ENCODE measurements around the gene PRKCSH. TPM values are rescaled to one million over a fixed set of nuclear protein-coding genes. Genes with fewer than 3 reads are reported as not detected.
"Not testable (repeated sequence)": the region's sequence is repeated elsewhere in the genome, so short reads cannot be mapped to it uniquely, and the experiment has no call there.

The PRKCSH gene
- total RNA-seq, 2 donors from 2014 or later = 308 to 434 TPM

DNA sequence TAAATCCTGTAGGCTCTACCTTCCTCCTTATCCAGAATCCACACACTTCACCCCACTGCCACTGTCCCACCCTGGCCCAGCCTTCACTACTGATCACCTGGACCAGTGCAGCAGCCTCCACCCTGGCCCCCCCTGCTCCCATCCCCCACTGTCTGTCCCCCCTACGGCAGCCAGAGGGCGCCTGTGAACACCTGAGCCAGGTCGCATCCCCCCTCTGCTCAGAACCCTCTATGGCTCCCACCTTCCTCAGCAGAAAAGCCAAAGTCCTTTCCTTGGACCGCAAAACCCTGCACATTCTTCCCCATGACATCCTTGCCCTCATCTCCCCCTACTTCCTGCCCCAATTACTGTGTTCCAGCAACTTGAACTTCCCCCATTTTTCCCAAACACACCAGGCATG lies 24.8 kb downstream of the PRKCSH start:
- intact Hi-C loops (cut with DNase I) = no loop called here
- no peak overlapping the region for H3K27ac ChIP-seq

GRCh38 chr19:11461453-11461852 lies 26.0 kb downstream of the PRKCSH start:
- Histone ChIP-seq H3K4me3 (no peak overlapping the region), H3K4me1 (no peaks in the 10 kb centered on the region), H3K9ac (ENCODE audit: low read depth in 2 of 2, low read length in 2 of 2) (no peak overlapping the region), H3K27me3 (no peaks in the 10 kb centered on the region), H3K27ac (no peak overlapping the region), H3K9me3 (no peaks in the 10 kb centered on the region), H3K36me3 (no peaks in the 10 kb centered on the region)
- intact Hi-C loops (cut with DNase I) = no loop called here
- TF ChIP-seq, protein P1, sequence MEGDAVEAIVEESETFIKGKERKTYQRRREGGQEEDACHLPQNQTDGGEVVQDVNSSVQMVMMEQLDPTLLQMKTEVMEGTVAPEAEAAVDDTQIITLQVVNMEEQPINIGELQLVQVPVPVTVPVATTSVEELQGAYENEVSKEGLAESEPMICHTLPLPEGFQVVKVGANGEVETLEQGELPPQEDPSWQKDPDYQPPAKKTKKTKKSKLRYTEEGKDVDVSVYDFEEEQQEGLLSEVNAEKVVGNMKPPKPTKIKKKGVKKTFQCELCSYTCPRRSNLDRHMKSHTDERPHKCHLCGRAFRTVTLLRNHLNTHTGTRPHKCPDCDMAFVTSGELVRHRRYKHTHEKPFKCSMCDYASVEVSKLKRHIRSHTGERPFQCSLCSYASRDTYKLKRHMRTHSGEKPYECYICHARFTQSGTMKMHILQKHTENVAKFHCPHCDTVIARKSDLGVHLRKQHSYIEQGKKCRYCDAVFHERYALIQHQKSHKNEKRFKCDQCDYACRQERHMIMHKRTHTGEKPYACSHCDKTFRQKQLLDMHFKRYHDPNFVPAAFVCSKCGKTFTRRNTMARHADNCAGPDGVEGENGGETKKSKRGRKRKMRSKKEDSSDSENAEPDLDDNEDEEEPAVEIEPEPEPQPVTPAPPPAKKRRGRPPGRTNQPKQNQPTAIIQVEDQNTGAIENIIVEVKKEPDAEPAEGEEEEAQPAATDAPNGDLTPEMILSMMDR (IDR thresholded peaks at IDR 0.05) = no peak
- DNase-seq = no peak

More for the DNA sequence above, 24.8 kb downstream of the PRKCSH start:
- H3K4me3 ChIP-seq = no peak overlapping the region
- no peak overlapping the region for H3K9ac ChIP-seq (ENCODE audit: low read depth in 2 of 2, low read length in 2 of 2)
- no peaks in the 10 kb centered on the region for H3K27me3 ChIP-seq
- H3K9me3 ChIP-seq = no peaks in the 10 kb centered on the region
- DNase-seq = no peak
- TF ChIP-seq, protein P1 (IDR thresholded peaks at IDR 0.05) = no peak
- no peaks in the 10 kb centered on the region for H3K4me1 ChIP-seq
- no peaks in the 10 kb centered on the region for H3K36me3 ChIP-seq

DNA sequence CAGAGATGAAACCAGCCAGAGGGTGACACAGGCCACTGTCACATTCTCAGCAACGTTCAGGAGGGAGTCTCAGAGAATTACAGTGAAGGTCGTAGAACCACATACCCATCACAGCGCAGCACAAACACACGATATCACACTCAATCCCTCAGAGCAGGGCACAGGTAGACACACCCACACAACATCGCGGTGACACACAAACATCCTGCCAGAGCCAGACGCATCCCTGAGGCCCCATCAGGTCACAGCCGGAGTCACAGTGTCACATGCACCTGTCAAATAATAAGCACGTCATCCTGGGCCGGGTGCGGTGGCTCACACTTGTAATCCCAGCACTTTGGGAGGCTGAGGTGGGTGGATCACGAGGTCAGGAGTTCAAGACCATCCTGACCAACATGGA lies 28.0 kb downstream of the PRKCSH start:
- no peak for DNase-seq
- TF ChIP-seq, protein P1 (IDR thresholded peaks at IDR 0.05) = no peak
- no peak overlapping the region for H3K9ac ChIP-seq (ENCODE audit: low read depth in 2 of 2, low read length in 2 of 2)
- no peaks in the 10 kb centered on the region for H3K27me3 ChIP-seq
- H3K36me3 ChIP-seq = no peaks in the 10 kb centered on the region
- intact Hi-C loops (cut with DNase I) = no loop called here
- H3K9me3 ChIP-seq = no peaks in the 10 kb centered on the region
- no peak overlapping the region for H3K27ac ChIP-seq
- no peak overlapping the region for H3K4me3 ChIP-seq
- H3K4me1 ChIP-seq = no peaks in the 10 kb centered on the region

DNA sequence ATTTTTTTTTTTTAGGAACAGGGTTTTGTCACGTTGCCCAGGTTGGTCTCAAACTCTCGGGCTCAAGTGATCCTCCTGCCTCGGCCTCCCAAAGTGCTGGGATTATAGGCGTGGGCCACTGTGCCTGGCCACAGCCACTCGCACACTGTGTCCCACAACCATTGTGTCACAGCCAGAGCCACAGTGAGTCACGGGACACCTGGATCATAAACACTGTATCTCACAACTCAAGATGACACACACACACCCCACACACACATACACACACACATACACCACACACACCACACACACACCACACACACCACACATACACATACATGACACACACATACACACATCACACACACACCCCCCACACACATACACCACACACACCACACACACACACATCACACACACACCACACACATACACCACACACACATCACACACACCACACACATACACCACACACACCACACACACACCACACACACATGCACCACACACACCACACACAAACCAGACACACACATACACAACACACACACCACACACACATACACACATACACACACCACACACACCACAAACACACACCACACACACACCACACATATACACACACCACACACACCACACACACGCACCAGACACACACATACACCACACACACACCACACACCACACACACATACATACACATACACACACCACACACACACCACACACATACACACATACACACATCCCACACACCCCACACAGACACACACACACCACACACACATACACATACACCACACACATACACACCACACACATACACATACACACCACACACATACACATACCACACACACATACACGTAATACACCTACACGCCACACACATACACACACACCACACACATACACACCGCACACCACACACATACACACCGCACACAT lies 29.2 kb downstream of the PRKCSH start:
- Histone ChIP-seq H3K27ac (no peak overlapping the region), H3K9me3 (no peaks in the 10 kb centered on the region), H3K9ac (ENCODE audit: low read depth in 2 of 2, low read length in 2 of 2) (no peak overlapping the region), H3K36me3 (no peaks in the 10 kb centered on the region), H3K27me3 (no peaks in the 10 kb centered on the region), H3K4me3 (no peak overlapping the region), H3K4me1 (no peaks in the 10 kb centered on the region)
- TF ChIP-seq, protein P1 (IDR thresholded peaks at IDR 0.05) = no peak
- no peak for DNase-seq
- intact Hi-C loops (cut with DNase I) = no loop called here

DNA sequence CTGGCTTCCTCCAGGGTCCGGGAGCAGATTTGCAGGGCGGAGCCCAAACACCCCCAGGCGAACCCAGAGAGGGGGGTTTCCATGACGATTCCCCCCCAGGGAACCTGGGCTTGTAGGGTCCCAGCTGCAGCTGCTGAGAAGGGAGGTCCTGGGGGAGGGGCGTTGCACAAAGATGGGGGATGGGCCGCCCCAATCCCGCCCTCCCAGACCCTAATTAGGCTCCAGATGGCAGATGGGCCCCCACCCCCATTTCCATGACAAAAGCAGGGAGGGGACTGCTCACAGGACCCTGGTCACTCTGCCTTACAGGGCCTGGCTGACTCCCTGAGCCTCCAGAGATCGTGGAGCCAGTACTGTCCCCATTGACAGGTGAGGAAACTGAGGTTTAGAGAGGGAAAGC lies 30.2 kb downstream of the PRKCSH start:
- H3K27ac ChIP-seq = no peak overlapping the region
- no peaks in the 10 kb centered on the region for H3K4me1 ChIP-seq
- no peak overlapping the region for H3K9ac ChIP-seq (ENCODE audit: low read depth in 2 of 2, low read length in 2 of 2)
- TF ChIP-seq, protein P1 (IDR thresholded peaks at IDR 0.05) = no peak
- no peaks in the 10 kb centered on the region for H3K36me3 ChIP-seq
- intact Hi-C loops (cut with DNase I) = no loop called here
- H3K27me3 ChIP-seq = no peaks in the 10 kb centered on the region
- no peak overlapping the region for H3K4me3 ChIP-seq
- no peaks in the 10 kb centered on the region for H3K9me3 ChIP-seq
- DNase-seq = no peak

- H3K27ac ChIP-seq; H3K27me3 ChIP-seq; H3K9ac ChIP-seq (ENCODE audit: low read depth in 2 of 2, low read length in 2 of 2); H3K4me3 ChIP-seq; H3K4me1 ChIP-seq; H3K36me3 ChIP-seq; DNase-seq; intact Hi-C loops (cut with DNase I); H3K9me3 ChIP-seq: not testable (repeated sequence)
These were observed 32.9 kb downstream of the PRKCSH start for GRCh38 chr19:11468266-11468845.
